ENCODE data around the gene ESPN. TPM values are rescaled to one million over a fixed set of nuclear protein-coding genes. Genes with fewer than 3 reads are reported as not detected.
A peak's percentile ranks its signal among the peaks of the same experiment; 100 is the strongest.

Gene ESPN
- total and polyA plus RNA-seq, 10 donors, result 0.26 to 6.0 (median 0.54) TPM; not detected in 1

GRCh38 chr1:6489799-6490180, 65.2 kb downstream of the ESPN start:
- DNase-seq, result peak; percentile 93
- intact Hi-C loops (cut with DNase I; ENCODE audit: low total_unique reads), result loop anchor here (5.0 kb wide), 2 partner anchors 58 to 158 kb away; no protein-coding TSS in a partner anchor
- Histone ChIP-seq H3K9me3 (no peaks in the 10 kb centered on the region), H3K4me1 (peaks cover 17 to 100% (median 68%) of the 10 kb centered on the region in 6 donors), H3K4me3 (peak overlapping the region; percentile 46 to 76 (median 56)), H3K36me3 (no peaks in the 10 kb centered on the region), H3K27me3 (replicated peaks in 1 of 7) (peaks cover 0 to 44% (median 19%) of the 10 kb centered on the region in 7 donors), H3K27ac (peak overlapping the region; percentile 44 to 86 (median 81))
- TF ChIP-seq POLR2A (IDR thresholded peaks at IDR 0.05), result no peak
- peak; percentile 68 to 98 (median 94) for TF ChIP-seq CTCF (IDR thresholded peaks at IDR 0.05 in 8 of 11, conservative IDR thresholded peaks at IDR 0.05 in 3 of 11)
- TF ChIP-seq POLR2AphosphoS5 (IDR thresholded peaks at IDR 0.05), result peak in 2 of 3 donors; percentile 40 to 60
- 11 to 15% (median 12%) methylated on average over 16 to 21 of the region's 21 CpGs; no CpG with 5 or more reads in 1 of the 5 donors for WGBS, 5 donors

- 1 to 5% (median 2%) methylated on average over 32 to 70 of the region's 70 CpGs for WGBS, 5 donors
- intact Hi-C loops (cut with DNase I; ENCODE audit: low total_unique reads), result no loop called here
Observed at GRCh38 chr1:6490181-6491080, 65.9 kb downstream of the ESPN start.

GRCh38 chr1:6491081-6491449, 66.5 kb downstream of the ESPN start:
- no peaks in the 10 kb centered on the region for H3K36me3 ChIP-seq
- DNase-seq, result no peak
- TF ChIP-seq POLR2AphosphoS5 (IDR thresholded peaks at IDR 0.05), result no peak
- TF ChIP-seq POLR2A (IDR thresholded peaks at IDR 0.05), result no peak
- TF ChIP-seq CTCF (IDR thresholded peaks at IDR 0.05 in 8 of 11, conservative IDR thresholded peaks at IDR 0.05 in 3 of 11), result no peak
- peaks cover 20 to 100% (median 64%) of the 10 kb centered on the region in 6 donors for H3K4me1 ChIP-seq
- H3K27me3 ChIP-seq (replicated peaks in 1 of 7), result peaks cover 0 to 43% (median 6%) of the 10 kb centered on the region in 7 donors
- H3K9me3 ChIP-seq, result no peaks in the 10 kb centered on the region
- intact Hi-C loops (cut with DNase I; ENCODE audit: low total_unique reads), result no loop called here
- H3K4me3 ChIP-seq, result peak overlapping the region; percentile 46 to 76 (median 56)
- 34 to 47% (median 43%) methylated on average over 5 to 6 of the region's 6 CpGs for WGBS, 5 donors
- H3K27ac ChIP-seq, result peak overlapping the region; percentile 44 to 86 (median 81)

More at GRCh38 chr1:6490181-6491080, 65.9 kb downstream of the ESPN start:
- Histone ChIP-seq H3K27me3 (replicated peaks in 1 of 7) (peaks cover 0 to 43% (median 13%) of the 10 kb centered on the region in 7 donors), H3K4me3 (peak overlapping the region; percentile 46 to 76 (median 56)), H3K4me1 (peaks cover 17 to 100% (median 66%) of the 10 kb centered on the region in 6 donors), H3K36me3 (no peaks in the 10 kb centered on the region), H3K27ac (peak overlapping the region; percentile 44 to 86 (median 81)), H3K9me3 (no peaks in the 10 kb centered on the region)
- DNase-seq, result peak; percentile 86
- TF ChIP-seq POLR2A (IDR thresholded peaks at IDR 0.05) (no peak), POLR2AphosphoS5 (IDR thresholded peaks at IDR 0.05) (peak in 2 of 3 donors; percentile 43 to 47), CTCF (IDR thresholded peaks at IDR 0.05 in 8 of 11, conservative IDR thresholded peaks at IDR 0.05 in 3 of 11) (peak in 6 of 11 experiments; percentile 9 to 56 (median 32))

Data from spleen (tissue), 11 donors.